Karpas-422 (cell line): ENCODE results near the gene DUSP8. TPM values are rescaled to one million over a fixed set of nuclear protein-coding genes. Genes with fewer than 3 reads are reported as not detected.

ENCODE experiments used
- DNase-seq: peaks from one replicate; pipeline ENCODE4 v3.0.0-alpha.2; 2015
- H2AFZ ChIP-seq: fragments of 200-600 bp; sonication (generic); 2 replicates; pipeline ENCODE4 v1.6.1; 2014; ENCODE audit warnings: antibody characterized with exemption, low read length, mixed read lengths
- H3K27ac ChIP-seq: fragments of 200-600 bp; sonication (generic); 2 replicates; pipeline ENCODE4 v1.5.1; 2014; ENCODE audit warnings: mild to moderate bottlenecking, low read length, moderate library complexity
- H3K27me3 ChIP-seq: fragments of 200-600 bp; sonication (generic); 2 replicates; pipeline ENCODE4 v1.6.1; 2014; ENCODE audit warnings: low read length, mixed read lengths
- H3K36me3 ChIP-seq: fragments of 200-600 bp; sonication (generic); 2 replicates; pipeline ENCODE4 v1.6.1; 2014; ENCODE audit warnings: low read length, mixed read lengths; ENCODE audit not compliant: insufficient read depth
- H3K4me1 ChIP-seq: fragments of 200-600 bp; sonication (generic); 2 replicates; pipeline ENCODE4 v1.6.1; 2014; ENCODE audit warnings: mild to moderate bottlenecking, low read length, mixed read lengths
- H3K4me2 ChIP-seq: fragments of 200-600 bp; sonication (generic); 2 replicates; pipeline ENCODE4 v1.6.1; 2014; ENCODE audit warnings: low read length, low read depth, mild to moderate bottlenecking; ENCODE audit not compliant: poor library complexity, severe bottlenecking
- H3K4me3 ChIP-seq: fragments of 200-600 bp; sonication (generic); 2 replicates; pipeline ENCODE4 v1.5.1; 2014; ENCODE audit warnings: mild to moderate bottlenecking, antibody characterized with exemption, low read length, mixed read lengths
- H3K79me2 ChIP-seq: fragments of 200-600 bp; sonication (generic); 2 replicates; pipeline ENCODE4 v1.6.1; 2014; ENCODE audit warnings: mild to moderate bottlenecking, low read length, mixed read lengths
- H3K9ac ChIP-seq: fragments of 200-600 bp; sonication (generic); 2 replicates; pipeline ENCODE4 v1.6.0; 2014; ENCODE audit warnings: low read length
- H3K9me2 ChIP-seq: fragments of 200-600 bp; sonication (generic), shearing (Covaris generic); replicated peaks from 2 replicates; pipeline ENCODE4 v1.6.0; 2014; ENCODE audit warnings: mild to moderate bottlenecking, low read length, moderate library complexity; ENCODE audit not compliant: insufficient read depth
- H3K9me3 ChIP-seq: fragments of 300-700, 200-600 bp; sonication (generic); 2 replicates; pipeline ENCODE4 v1.6.1; 2014; ENCODE audit warnings: low read length, mixed read lengths
- H4K20me1 ChIP-seq: fragments of 200-600 bp; sonication (generic); 2 replicates; pipeline ENCODE4 v1.6.1; 2014; ENCODE audit warnings: mild to moderate bottlenecking, antibody characterized with exemption, low read length, low read depth; ENCODE audit not compliant: insufficient read depth
- total RNA-seq: library from RNA; depleted of rRNA; stranded (reverse); fragments of >200 nt; shearing (Covaris generic); gene quantifications from 2 replicates; pipeline ENCODE4 v1.2.3, GENCODE V29; 2014; ENCODE audit warnings: low replicate concordance; rRNA removed

DUSP8 gene
- total RNA-seq, 1 experiment from 2014 or later, result not detected

GRCh38 chr11:1504138-1504537 is 67.9 kb downstream of the DUSP8 start:
- no peak overlapping the region for H3K9ac ChIP-seq
- no peak overlapping the region for H3K4me2 ChIP-seq
- H3K79me2 ChIP-seq, result peaks cover 2% of the 10 kb centered on the region; the same call in 1 of the 2 replicates
- H4K20me1 ChIP-seq, result no peaks in the 10 kb centered on the region
- no peaks in the 10 kb centered on the region for H3K9me2 ChIP-seq
- no peaks in the 10 kb centered on the region for H3K36me3 ChIP-seq
- no peak overlapping the region for H3K4me3 ChIP-seq
- no peak overlapping the region for H3K27ac ChIP-seq
- peaks cover 5% of the 10 kb centered on the region; the same call in 1 of the 2 replicates for H3K9me3 ChIP-seq
- H3K4me1 ChIP-seq, result no peaks in the 10 kb centered on the region
- DNase-seq, result no peak
- no peak overlapping the region for H2AFZ ChIP-seq
- H3K27me3 ChIP-seq, result no peaks in the 10 kb centered on the region

Other genes with a start within 250 kb of the DUSP8 start
- not detected in 2 replicates for gene BRSK2, start 182.3 kb downstream of the DUSP8 start, total RNA-seq
- gene MOB2, start 85.5 kb downstream of the DUSP8 start, total RNA-seq, result 8.8 and 17.2 TPM in 2 replicates
- gene KRTAP5-1, start 13.0 kb upstream of the DUSP8 start, total RNA-seq, result not detected in 2 replicates
- gene KRTAP5-2, start 26.0 kb upstream of the DUSP8 start, total RNA-seq, result not detected in 2 replicates
- not detected in 2 replicates for gene KRTAP5-3, start 36.2 kb upstream of the DUSP8 start, total RNA-seq
- gene KRTAP5-4, start 49.9 kb upstream of the DUSP8 start, total RNA-seq, result not detected in 2 replicates
- not detected in 2 replicates for gene KRTAP5-5, start 57.5 kb upstream of the DUSP8 start, total RNA-seq
- gene KRTAP5-6, start 124.9 kb upstream of the DUSP8 start, total RNA-seq, result not detected in 2 replicates
- gene IFITM10, start 178.3 kb upstream of the DUSP8 start, total RNA-seq, result not detected in 2 replicates
- 26.1 and 52.8 TPM in 2 replicates for gene CTSD, start 191.7 kb upstream of the DUSP8 start, total RNA-seq